Colonic mucosa (tissue), 4 donors: ENCODE data around the gene SF3A2. TPM values are rescaled to one million over a fixed set of nuclear protein-coding genes. Genes with fewer than 3 reads are reported as not detected.

Source experiments
- DNase-seq: peaks from one replicate; pipeline ENCODE4 v3.0.0-alpha.2; 2020
- H3K27ac ChIP-seq: fragments of 200-600 bp; one replicate; pipeline ENCODE4 v1.8.0; 2021
- H3K27me3 ChIP-seq: fragments of 200-600 bp; one replicate; pipeline ENCODE4 v1.8.0; 2021
- H3K36me3 ChIP-seq: fragments of 200-600 bp; one replicate; pipeline ENCODE4 v1.8.0; 2021
- H3K4me1 ChIP-seq: fragments of 200-600 bp; one replicate; pipeline ENCODE4 v1.8.0; 2021; ENCODE audit warnings: mild to moderate bottlenecking
- H3K4me3 ChIP-seq: fragments of 200-600 bp; one replicate; pipeline ENCODE4 v1.8.0; 2021
- H3K9ac ChIP-seq, 2 donors: one replicate each; pipeline ENCODE4 v1.7.0; 2013; ENCODE audit warnings: control low read depth in 2 of 2, low read depth in 2 of 2, low read length in 2 of 2
- H3K9me3 ChIP-seq: fragments of 200-600 bp; one replicate; pipeline ENCODE4 v1.8.0; 2021
- intact Hi-C: fragments of 100-400 bp; cut with DNase I; formaldehyde crosslinking; loops from one replicate; pipeline ENCODE4 v1.14.1; 2022
- microRNA-seq: library from miRNA; unstranded; fragments of <30 nt; microRNA quantifications from one replicate; pipeline ENCODE4, GENCODE V29; 2019
- total RNA-seq, 2 donors: library from RNA; stranded (reverse); fragmentation: NEBNext Ultra II Directional in 1 of 2; extraction: Animal tissue kit (Norgen Biotek cat#: 25700) in 1 of 2; gene quantifications; one replicate each; pipeline ENCODE4 v1.2.1, GENCODE V29; 2021
- TF ChIP-seq, protein P1 (sequence below): fragments of 200-600 bp; IDR thresholded peaks from one replicate; pipeline ENCODE4 v1.8.0; 2022; ENCODE audit warnings: antibody characterized with exemption, mild to moderate bottlenecking
- donor health status: healthy.
- donor health status: DM: no; HTN: no; CAD: no.
- donor health status: DM: no; HTN: no; CAD: no.

SF3A2 gene
- total RNA-seq, 2 donors from 2014 or later: 60.9 to 99.8 TPM

- Histone ChIP-seq H3K36me3 (no peaks in the 10 kb centered on the region), H3K9ac (no peak overlapping the region), H3K4me1 (peaks cover 11% of the 10 kb centered on the region), H3K27ac (no peak overlapping the region), H3K9me3 (no peaks in the 10 kb centered on the region), H3K27me3 (peaks cover 21% of the 10 kb centered on the region), H3K4me3 (no peak overlapping the region)
- intact Hi-C loops: no loop called here
- TF ChIP-seq, protein P1, sequence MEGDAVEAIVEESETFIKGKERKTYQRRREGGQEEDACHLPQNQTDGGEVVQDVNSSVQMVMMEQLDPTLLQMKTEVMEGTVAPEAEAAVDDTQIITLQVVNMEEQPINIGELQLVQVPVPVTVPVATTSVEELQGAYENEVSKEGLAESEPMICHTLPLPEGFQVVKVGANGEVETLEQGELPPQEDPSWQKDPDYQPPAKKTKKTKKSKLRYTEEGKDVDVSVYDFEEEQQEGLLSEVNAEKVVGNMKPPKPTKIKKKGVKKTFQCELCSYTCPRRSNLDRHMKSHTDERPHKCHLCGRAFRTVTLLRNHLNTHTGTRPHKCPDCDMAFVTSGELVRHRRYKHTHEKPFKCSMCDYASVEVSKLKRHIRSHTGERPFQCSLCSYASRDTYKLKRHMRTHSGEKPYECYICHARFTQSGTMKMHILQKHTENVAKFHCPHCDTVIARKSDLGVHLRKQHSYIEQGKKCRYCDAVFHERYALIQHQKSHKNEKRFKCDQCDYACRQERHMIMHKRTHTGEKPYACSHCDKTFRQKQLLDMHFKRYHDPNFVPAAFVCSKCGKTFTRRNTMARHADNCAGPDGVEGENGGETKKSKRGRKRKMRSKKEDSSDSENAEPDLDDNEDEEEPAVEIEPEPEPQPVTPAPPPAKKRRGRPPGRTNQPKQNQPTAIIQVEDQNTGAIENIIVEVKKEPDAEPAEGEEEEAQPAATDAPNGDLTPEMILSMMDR: no peak
- DNase-seq: no peak
Observed at GRCh38 chr19:2294687-2295335, 58.2 kb downstream of the SF3A2 start.

- Histone ChIP-seq H3K9me3 (no peaks in the 10 kb centered on the region), H3K4me3 (no peak overlapping the region), H3K27me3 (peaks cover 7% of the 10 kb centered on the region), H3K4me1 (peaks cover 1% of the 10 kb centered on the region), H3K27ac (no peak overlapping the region), H3K9ac (no peak overlapping the region), H3K36me3 (no peaks in the 10 kb centered on the region)
- intact Hi-C loops: no loop called here
- TF ChIP-seq, protein P1: no peak
- no peak for DNase-seq
Observed at GRCh38 chr19:2296141-2296540, 59.5 kb downstream of the SF3A2 start.

Small RNAs within 50 kb of the gene (microRNA-seq; reads per million reads assigned to microRNA genes)
- gene MIR1227 (3.9 reads per million), gene MIR4321 (not detected)

Other genes with a start within 250 kb of the SF3A2 start
- 10 to 100 TPM; 74.5 to 81.5 TPM for gene BTBD2, start 221.1 kb upstream of the SF3A2 start, total RNA-seq
- gene MKNK2, start 185.6 kb upstream of the SF3A2 start, total RNA-seq: 100 to 1,000 TPM; 358 to 589 TPM
- 10 to 100 TPM; 40.0 to 40.5 TPM for gene MOB3A, start 140.5 kb upstream of the SF3A2 start, total RNA-seq
- gene IZUMO4, start 139.9 kb upstream of the SF3A2 start, total RNA-seq: 1 to 10 TPM; 2.1 to 4.5 TPM
- gene AP3D1, start 85.3 kb upstream of the SF3A2 start, total RNA-seq: 100 to 1,000 TPM; 105 to 137 TPM
- 10 to 100 TPM; 31.5 to 52.0 TPM for gene DOT1L, start 72.9 kb upstream of the SF3A2 start, total RNA-seq
- gene PLEKHJ1, start 495 bp upstream of the SF3A2 start, total RNA-seq: 100 to 1,000 TPM; 176 to 238 TPM
- gene AMH, start 12.5 kb downstream of the SF3A2 start, total RNA-seq: 1 to 10 TPM in 1 of 2 donors, under 1 TPM in 1; 0.90 to 5.1 TPM
- gene JSRP1, start 19.6 kb downstream of the SF3A2 start, total RNA-seq: 1 to 10 TPM in 1 of 2 donors, under 1 TPM in 1; 0.64 to 1.3 TPM
- under 1 TPM; 0.29 to 0.72 TPM for gene PEAK3, start 45.4 kb downstream of the SF3A2 start, total RNA-seq
- gene LINGO3, start 71.3 kb downstream of the SF3A2 start, total RNA-seq: under 1 TPM in 1 of 2 donors, not detected in 1; 0.58 TPM
- 100 to 1,000 TPM in 1 of 2 donors, 10 to 100 TPM in 1; 99.0 to 185 TPM for gene LSM7, start 91.8 kb downstream of the SF3A2 start, total RNA-seq
- 100 to 1,000 TPM; 108 to 206 TPM for gene SPPL2B, start 91.9 kb downstream of the SF3A2 start, total RNA-seq
- under 1 TPM in 1 of 2 donors, not detected in 1; 0.25 TPM for gene TMPRSS9, start 123.4 kb downstream of the SF3A2 start, total RNA-seq
- 100 to 1,000 TPM; 100 to 252 TPM for gene TIMM13, start 190.8 kb downstream of the SF3A2 start, total RNA-seq
- 100 to 1,000 TPM in 1 of 2 donors, 10 to 100 TPM in 1; 35.6 to 186 TPM for gene LMNB2, start 220.1 kb downstream of the SF3A2 start, total RNA-seq
- gene GADD45B, start 239.3 kb downstream of the SF3A2 start, total RNA-seq: 10 to 100 TPM; 17.5 to 21.6 TPM